Measurements from ENCODE around the gene RETNLB.

RETNLB gene

DNA sequence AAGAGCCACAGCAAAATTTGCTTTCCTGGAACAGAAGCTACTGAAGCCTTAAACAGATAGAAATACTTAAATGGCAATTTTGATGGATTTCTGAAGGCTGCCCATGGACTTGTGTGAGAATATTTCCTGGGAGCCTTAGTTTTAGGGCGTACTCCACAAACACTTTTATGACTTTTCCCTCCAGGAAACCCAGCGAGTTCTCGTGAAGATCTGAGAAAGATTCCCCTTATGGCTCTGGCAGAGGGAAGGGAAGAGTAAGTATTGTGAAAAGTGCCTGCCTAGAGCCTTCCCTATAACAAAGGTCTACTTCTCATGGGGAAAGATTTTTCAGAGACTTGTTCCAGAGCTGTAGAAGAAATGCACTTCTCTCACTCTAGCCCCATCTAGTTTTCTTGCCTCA lies 34.3 kb upstream of the RETNLB start:
- no peak for TF ChIP-seq EZH2phosphoT487 (IDR thresholded peaks at IDR 0.05; ENCODE audit: low read depth)
- TF ChIP-seq, protein P1, sequence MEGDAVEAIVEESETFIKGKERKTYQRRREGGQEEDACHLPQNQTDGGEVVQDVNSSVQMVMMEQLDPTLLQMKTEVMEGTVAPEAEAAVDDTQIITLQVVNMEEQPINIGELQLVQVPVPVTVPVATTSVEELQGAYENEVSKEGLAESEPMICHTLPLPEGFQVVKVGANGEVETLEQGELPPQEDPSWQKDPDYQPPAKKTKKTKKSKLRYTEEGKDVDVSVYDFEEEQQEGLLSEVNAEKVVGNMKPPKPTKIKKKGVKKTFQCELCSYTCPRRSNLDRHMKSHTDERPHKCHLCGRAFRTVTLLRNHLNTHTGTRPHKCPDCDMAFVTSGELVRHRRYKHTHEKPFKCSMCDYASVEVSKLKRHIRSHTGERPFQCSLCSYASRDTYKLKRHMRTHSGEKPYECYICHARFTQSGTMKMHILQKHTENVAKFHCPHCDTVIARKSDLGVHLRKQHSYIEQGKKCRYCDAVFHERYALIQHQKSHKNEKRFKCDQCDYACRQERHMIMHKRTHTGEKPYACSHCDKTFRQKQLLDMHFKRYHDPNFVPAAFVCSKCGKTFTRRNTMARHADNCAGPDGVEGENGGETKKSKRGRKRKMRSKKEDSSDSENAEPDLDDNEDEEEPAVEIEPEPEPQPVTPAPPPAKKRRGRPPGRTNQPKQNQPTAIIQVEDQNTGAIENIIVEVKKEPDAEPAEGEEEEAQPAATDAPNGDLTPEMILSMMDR (IDR thresholded peaks at IDR 0.05; ENCODE audit: low read depth, low read length): no peak
- Histone ChIP-seq H2AFZ (ENCODE audit: low read depth, low read length) (no peak overlapping the region), H3K36me3 (replicated peaks; ENCODE audit: low read depth, low read length) (no peaks in the 10 kb centered on the region), H3K27me3 (ENCODE audit: low read depth, low read length) (no peaks in the 10 kb centered on the region), H3K9me3 (ENCODE audit: insufficient read depth, low read length) (no peaks in the 10 kb centered on the region), H3K4me2 (ENCODE audit: low read length) (no peak overlapping the region), H3K4me3 (ENCODE audit: low read length) (no peak overlapping the region), H3K79me2 (ENCODE audit: low read length) (no peaks in the 10 kb centered on the region), H3K9ac (ENCODE audit: low read length) (no peak overlapping the region), H3K27ac (ENCODE audit: low read length) (no peak overlapping the region), H4K20me1 (ENCODE audit: insufficient read depth, low read length) (no peaks in the 10 kb centered on the region), H3K4me1 (ENCODE audit: low read length) (no peaks in the 10 kb centered on the region)

DNA sequence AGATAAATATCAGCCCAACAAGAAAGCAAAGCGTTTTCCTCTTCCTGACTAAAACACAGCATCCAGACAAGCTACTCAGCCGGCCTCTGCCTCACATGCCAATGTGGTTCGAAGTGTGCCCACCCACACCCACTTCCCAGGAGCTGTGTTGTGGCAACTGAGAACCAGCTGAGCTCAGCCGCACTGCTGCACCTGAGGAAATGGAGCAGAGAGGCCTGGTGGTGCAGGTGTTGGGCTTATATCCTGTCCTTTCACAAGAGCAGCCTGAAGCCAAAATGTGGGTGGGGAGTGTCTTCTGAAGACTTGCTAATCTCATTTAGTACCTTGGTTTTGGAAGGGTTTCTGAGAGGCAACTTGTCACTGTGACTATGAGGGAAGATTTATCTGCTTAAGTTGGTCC lies 23.0 kb upstream of the RETNLB start:
- no peak overlapping the region for H3K9ac ChIP-seq (ENCODE audit: low read length)
- no peak for TF ChIP-seq EZH2phosphoT487 (IDR thresholded peaks at IDR 0.05; ENCODE audit: low read depth)
- TF ChIP-seq, protein P1 (IDR thresholded peaks at IDR 0.05; ENCODE audit: low read depth, low read length): no peak
- H3K79me2 ChIP-seq (ENCODE audit: low read length): no peaks in the 10 kb centered on the region
- H3K27ac ChIP-seq (ENCODE audit: low read length): no peak overlapping the region
- no peak overlapping the region for H3K4me3 ChIP-seq (ENCODE audit: low read length)
- no peaks in the 10 kb centered on the region for H4K20me1 ChIP-seq (ENCODE audit: insufficient read depth, low read length)
- no peaks in the 10 kb centered on the region for H3K27me3 ChIP-seq (ENCODE audit: low read depth, low read length)
- no peaks in the 10 kb centered on the region for H3K36me3 ChIP-seq (replicated peaks; ENCODE audit: low read depth, low read length)
- H3K9me3 ChIP-seq (ENCODE audit: insufficient read depth, low read length): no peaks in the 10 kb centered on the region
- no peak overlapping the region for H3K4me2 ChIP-seq (ENCODE audit: low read length)
- no peak overlapping the region for H2AFZ ChIP-seq (ENCODE audit: low read depth, low read length)
- H3K4me1 ChIP-seq (ENCODE audit: low read length): no peaks in the 10 kb centered on the region

DNA sequence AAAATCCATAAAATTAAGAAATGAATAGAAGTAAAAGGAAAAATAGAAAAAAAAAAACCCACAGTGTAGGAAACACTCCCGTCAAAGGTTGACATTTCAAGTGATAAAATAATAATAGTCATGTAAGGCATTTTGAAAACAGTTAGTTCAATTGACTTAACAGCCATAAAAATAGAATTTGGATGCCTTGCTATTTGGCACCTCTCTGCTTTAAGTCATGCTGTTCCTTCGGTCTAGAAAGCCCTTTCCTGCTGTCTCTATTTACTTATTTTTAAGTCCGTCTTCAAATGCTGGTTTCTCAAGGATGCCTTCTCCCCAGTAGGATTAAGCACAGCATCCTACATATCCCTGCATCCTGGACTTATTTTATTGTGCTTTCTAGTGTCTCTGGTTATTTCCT lies 22.3 kb upstream of the RETNLB start:
- Histone ChIP-seq H3K27me3 (ENCODE audit: low read depth, low read length) (no peaks in the 10 kb centered on the region), H3K79me2 (ENCODE audit: low read length) (no peaks in the 10 kb centered on the region), H3K4me2 (ENCODE audit: low read length) (no peak overlapping the region), H3K27ac (ENCODE audit: low read length) (no peak overlapping the region), H3K4me1 (ENCODE audit: low read length) (no peaks in the 10 kb centered on the region), H3K36me3 (replicated peaks; ENCODE audit: low read depth, low read length) (no peaks in the 10 kb centered on the region), H4K20me1 (ENCODE audit: insufficient read depth, low read length) (no peaks in the 10 kb centered on the region), H2AFZ (ENCODE audit: low read depth, low read length) (no peak overlapping the region), H3K9ac (ENCODE audit: low read length) (no peak overlapping the region), H3K9me3 (ENCODE audit: insufficient read depth, low read length) (no peaks in the 10 kb centered on the region), H3K4me3 (ENCODE audit: low read length) (no peak overlapping the region)
- TF ChIP-seq EZH2phosphoT487 (IDR thresholded peaks at IDR 0.05; ENCODE audit: low read depth): no peak
- TF ChIP-seq, protein P1 (IDR thresholded peaks at IDR 0.05; ENCODE audit: low read depth, low read length): no peak

DNA sequence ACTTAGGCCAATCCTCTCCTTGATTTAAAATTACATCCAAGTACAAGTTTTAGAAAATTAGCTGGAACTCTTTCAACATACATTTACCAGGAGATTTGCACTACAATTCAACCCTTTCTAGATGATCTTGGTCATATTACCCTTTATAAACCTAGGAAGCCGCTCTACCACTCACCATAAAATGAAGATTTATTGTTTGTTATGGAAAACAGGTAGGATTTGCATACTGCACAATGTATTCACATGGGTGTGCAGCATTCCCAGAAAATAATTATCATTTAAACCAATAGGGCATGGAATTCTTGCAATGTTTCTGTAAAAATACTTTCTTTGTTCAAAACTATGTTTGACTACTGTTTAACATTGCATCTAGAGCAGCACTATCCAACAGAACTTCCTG lies 18.4 kb upstream of the RETNLB start:
- Histone ChIP-seq H3K27me3 (ENCODE audit: low read depth, low read length) (no peaks in the 10 kb centered on the region), H3K36me3 (replicated peaks; ENCODE audit: low read depth, low read length) (no peaks in the 10 kb centered on the region), H3K27ac (ENCODE audit: low read length) (no peak overlapping the region), H4K20me1 (ENCODE audit: insufficient read depth, low read length) (no peaks in the 10 kb centered on the region), H2AFZ (ENCODE audit: low read depth, low read length) (no peak overlapping the region), H3K9ac (ENCODE audit: low read length) (no peak overlapping the region), H3K4me3 (ENCODE audit: low read length) (no peak overlapping the region), H3K4me2 (ENCODE audit: low read length) (no peak overlapping the region), H3K9me3 (ENCODE audit: insufficient read depth, low read length) (no peaks in the 10 kb centered on the region), H3K79me2 (ENCODE audit: low read length) (no peaks in the 10 kb centered on the region), H3K4me1 (ENCODE audit: low read length) (no peaks in the 10 kb centered on the region)
- TF ChIP-seq, protein P1 (IDR thresholded peaks at IDR 0.05; ENCODE audit: low read depth, low read length): no peak
- TF ChIP-seq EZH2phosphoT487 (IDR thresholded peaks at IDR 0.05; ENCODE audit: low read depth): no peak
